IMR-90 (cell line): ENCODE measurements around the gene OTUB2. TPM values are rescaled to one million over a fixed set of nuclear protein-coding genes. Genes with fewer than 3 reads are reported as not detected.

Source experiments
- ATAC-seq: fragments of 200-7000 bp; cut with Tn5 transposase; 2 replicates; pipeline ENCODE4 v1.9.1; 2020; ENCODE audit warnings: low read depth, mild to moderate bottlenecking, moderate library complexity
- BruUV-seq: library from RNA; stranded (reverse); fragments of 400-500 nt; replicated peaks from 2 replicates; lab custom pipeline; 2021; lab: Mats Ljungman, UMichigan
- CTCF ChIA-PET: fragments of 300-600 bp; formaldehyde crosslinking; extraction: SDS; loops from one replicate; lab custom pipeline; 2021; ENCODE audit warnings: antibody characterized with exemption; lab: Yijun Ruan, JAX
- POLR2A ChIA-PET: fragments of 300-600 bp; sonication (Branson Sonifier 250); formaldehyde crosslinking; loops from one replicate; lab custom pipeline; 2022; ENCODE audit warnings: antibody characterized with exemption; ENCODE audit not compliant: unreplicated experiment; lab: Charles Lee
- DNase-seq: peaks from one replicate; pipeline ENCODE4 v3.0.0; 2013
- H2AFZ ChIP-seq: replicated peaks from 2 replicates; pipeline ENCODE3; 2013; ENCODE audit warnings: low read length, mild to moderate bottlenecking; ENCODE audit not compliant: poor library complexity
- H2AK5ac ChIP-seq: 2 replicates; pipeline ENCODE4 v1.6.1; 2013; ENCODE audit warnings: low read depth, low read length, inconsistent platforms
- H2AK9ac ChIP-seq: replicated peaks from 2 replicates; pipeline ENCODE3; 2013; ENCODE audit warnings: mild to moderate bottlenecking, low read depth, low read length, moderate library complexity; ENCODE audit not compliant: poor library complexity
- H2BK120ac ChIP-seq: 2 replicates; pipeline ENCODE4 v1.6.1; 2013; ENCODE audit warnings: low read depth, low read length, inconsistent platforms
- H2BK15ac ChIP-seq: 3 replicates; pipeline ENCODE4 v1.6.1; 2013; ENCODE audit warnings: low read depth, low read length, inconsistent platforms
- H2BK20ac ChIP-seq: 2 replicates; pipeline ENCODE4 v1.6.1; 2013; ENCODE audit warnings: low read depth, mild to moderate bottlenecking, inconsistent platforms, low read length, moderate library complexity
- H2BK5ac ChIP-seq: 2 replicates; pipeline ENCODE4 v1.6.1; 2013; ENCODE audit warnings: mild to moderate bottlenecking, low read depth, low read length, inconsistent platforms; ENCODE audit not compliant: poor library complexity, severe bottlenecking
- H3K14ac ChIP-seq: replicated peaks from 2 replicates; pipeline ENCODE4 v1.6.1; 2013; ENCODE audit warnings: low read depth, low read length, inconsistent platforms
- H3K18ac ChIP-seq: 2 replicates; pipeline ENCODE4 v1.6.1; 2013; ENCODE audit warnings: low read depth, low read length, control low read depth
- H3K23ac ChIP-seq: 2 replicates; pipeline ENCODE4 v1.6.1; 2013; ENCODE audit warnings: low read depth, low read length, inconsistent platforms
- H3K27ac ChIP-seq: 2 replicates; pipeline ENCODE4 v1.5.1; 2013; ENCODE audit warnings: mild to moderate bottlenecking, control low read depth, low read length; ENCODE audit not compliant: insufficient read depth
- H3K27me3 ChIP-seq: 2 replicates; pipeline ENCODE4 v1.6.1; 2013; ENCODE audit warnings: low read length; ENCODE audit not compliant: control insufficient read depth, insufficient read depth
- H3K36me3 ChIP-seq: 2 replicates; pipeline ENCODE4 v1.6.1; 2013; ENCODE audit warnings: low read length, mixed read lengths; ENCODE audit not compliant: control insufficient read depth, insufficient read depth
- H3K4ac ChIP-seq: 2 replicates; pipeline ENCODE4 v1.6.1; 2013; ENCODE audit warnings: low read depth, low read length, inconsistent platforms
- H3K4me1 ChIP-seq: 2 replicates; pipeline ENCODE4 v1.6.1; 2013; ENCODE audit warnings: low read length, mixed read lengths; ENCODE audit not compliant: control insufficient read depth, insufficient read depth
- H3K4me2 ChIP-seq: 2 replicates; pipeline ENCODE4 v1.6.1; 2013; ENCODE audit warnings: low read depth, mild to moderate bottlenecking, control low read depth, low read length, moderate library complexity
- H3K4me3 ChIP-seq: 2 replicates; pipeline ENCODE4 v1.5.1; 2013; ENCODE audit warnings: low read depth, mild to moderate bottlenecking, control low read depth, low read length, moderate library complexity; ENCODE audit not compliant: insufficient read depth
- H3K56ac ChIP-seq: 2 replicates; pipeline ENCODE4 v1.6.1; 2013; ENCODE audit warnings: low read length, inconsistent platforms; ENCODE audit not compliant: insufficient read depth; ENCODE audit errors: extremely low read depth
- H3K79me1 ChIP-seq, 2 experiments: 2 replicates each; pipeline ENCODE4 v1.6.1; 2013; ENCODE audit warnings: low read length in 2 of 2, inconsistent platforms in 1 of 2, low read depth in 1 of 2
- H3K9ac ChIP-seq: 2 replicates; pipeline ENCODE4 v1.6.1; 2013; ENCODE audit warnings: low read depth, low read length, control low read depth
- H3K9me1 ChIP-seq: 2 replicates; pipeline ENCODE4 v1.6.1; 2013; ENCODE audit warnings: low read length, inconsistent platforms; ENCODE audit not compliant: insufficient read depth
- H3K9me3 ChIP-seq: 2 replicates; pipeline ENCODE4 v1.6.1; 2013; ENCODE audit warnings: low read length; ENCODE audit not compliant: control insufficient read depth, insufficient read depth
- H4K20me1 ChIP-seq: 2 replicates; pipeline ENCODE4 v1.6.1; 2013; ENCODE audit warnings: low read length, inconsistent platforms; ENCODE audit not compliant: insufficient read depth
- H4K5ac ChIP-seq: 2 replicates; pipeline ENCODE4 v1.6.1; 2013; ENCODE audit warnings: mild to moderate bottlenecking, low read depth, low read length, control low read depth
- H4K8ac ChIP-seq, 2 experiments: 2 replicates each; pipeline ENCODE4 v1.6.1; 2013; ENCODE audit warnings: low read depth in 2 of 2, low read length in 2 of 2, control low read depth in 1 of 2, inconsistent platforms in 1 of 2
- H4K91ac ChIP-seq: 2 replicates; pipeline ENCODE4 v1.6.1; 2013; ENCODE audit warnings: low read depth, low read length, inconsistent platforms; ENCODE audit not compliant: insufficient read depth
- BHLHE40 ChIP-seq: fragments of 150-350 bp; IDR thresholded peaks from 2 replicates; pipeline ENCODE4 v1.6.1; 2016; ENCODE audit warnings: mild to moderate bottlenecking, low read depth, low read length
- CEBPB ChIP-seq: IDR thresholded peaks from 2 replicates; pipeline ENCODE4 v1.6.1; 2012; ENCODE audit warnings: low read depth, low read length, improper control_type of control experiment
- CHD1 ChIP-seq: IDR thresholded peaks from 2 replicates; pipeline ENCODE4 v1.6.1; 2012; ENCODE audit warnings: low read depth, low read length, improper control_type of control experiment
- MAFK ChIP-seq: IDR thresholded peaks from 2 replicates; pipeline ENCODE4 v1.6.1; 2012; ENCODE audit warnings: low read depth, low read length, improper control_type of control experiment
- MXI1 ChIP-seq: IDR thresholded peaks from 2 replicates; pipeline ENCODE4 v1.6.1; 2012; ENCODE audit warnings: low read depth, mild to moderate bottlenecking, low read length, moderate library complexity, borderline replicate concordance
- NFE2L2 ChIP-seq: fragments of 150-350 bp; IDR thresholded peaks from 2 replicates; pipeline ENCODE4 v1.6.1; 2016; ENCODE audit warnings: low read depth, mild to moderate bottlenecking, low read length
- POLR2A ChIP-seq: IDR thresholded peaks from 2 replicates; pipeline ENCODE4 v1.6.1; 2012; ENCODE audit warnings: mild to moderate bottlenecking, low read depth, low read length
- RCOR1 ChIP-seq: IDR thresholded peaks from 2 replicates; pipeline ENCODE4 v1.6.1; 2012; ENCODE audit warnings: mild to moderate bottlenecking, low read length, improper control_type of control experiment; ENCODE audit not compliant: insufficient replicate concordance
- WGBS, 2 experiments: methylation state at CpG; one replicate each; pipeline versions ENCODE4 v1.1.5 to v1.1.7; 2013; ENCODE audit warnings: missing lambda C conversion rate in 2 of 2; ENCODE audit not compliant: insufficient read length in 1 of 2; ENCODE audit errors: extremely low coverage in 2 of 2; 5-methylcytosine and 5-hydroxymethylcytosine counted together
- dilution Hi-C: fragments of 300-500 bp; cut with HindIII; formaldehyde crosslinking; loops from one replicate; pipeline ENCODE4 v1.14.3; 2018; ENCODE audit warnings: low sequenced_read_pairs; ENCODE audit not compliant: unreplicated experiment
- in situ Hi-C: fragments of 300-500 bp; cut with MboI; formaldehyde crosslinking; loops from 3 replicates; pipeline ENCODE4 v1.14.3; 2019; ENCODE audit warnings: low sequenced_read_pairs, inconsistent platforms, mixed read lengths
- intact Hi-C: fragments of 100-400 bp; cut with micrococcal nuclease; formaldehyde crosslinking; loops from 2 replicates; pipeline ENCODE4 v1.10.0; 2022
- polyA plus RNA-seq, 3 experiments: library from polyadenylated mRNA; depleted of rRNA; stranded (reverse); fragments of >200 nt; gene quantifications; 2 replicates each; pipeline ENCODE4 v1.2.3, GENCODE V29; 2012; ENCODE audit warnings: low replicate concordance in 1 of 3
- total RNA-seq: library from RNA; depleted of rRNA; stranded (reverse); fragments of >200 nt; gene quantifications from 2 replicates; pipeline ENCODE4 v1.2.3, GENCODE V29; 2012

The OTUB2 gene
- total and polyA plus RNA-seq, 2 of the 4 experiments (the other 2 are of a cell fraction) = 1.1 to 2.5 TPM

DNA sequence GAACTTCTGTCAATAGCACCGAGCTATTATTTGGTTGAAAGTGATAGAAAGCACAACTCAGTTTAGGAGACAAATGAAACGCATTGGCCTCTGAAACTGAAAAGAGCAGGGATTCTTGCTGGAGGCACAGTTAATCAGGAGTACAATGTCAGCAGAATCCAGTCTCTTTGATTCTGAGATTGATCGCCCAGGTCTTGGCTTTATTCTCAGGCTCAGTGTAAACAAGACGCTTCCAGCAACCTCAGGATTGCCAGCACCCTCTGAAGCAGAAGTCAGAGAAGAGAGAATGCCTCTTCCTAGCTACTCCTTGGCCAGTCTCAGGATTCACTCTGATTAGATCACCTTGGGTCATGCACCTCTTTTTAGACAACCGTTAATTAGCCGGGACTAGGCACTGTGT, 11.8 kb upstream of the OTUB2 start:
- CTCF ChIA-PET = interaction anchor here (1.1 to 1.4 kb wide), 2 partner anchors 22 to 74 kb away, joined by 3 read pairs; no protein-coding TSS in a partner anchor
- no peaks in the 10 kb centered on the region for H3K36me3 ChIP-seq
- DNase-seq (no peak), ATAC-seq (no peak)
- H2AFZ ChIP-seq = no peak overlapping the region
- WGBS, 2 experiments = no CpG with 5 or more reads among the region's 6 CpGs
- no peak overlapping the region for H2BK5ac ChIP-seq
- H2BK120ac ChIP-seq = no peak overlapping the region
- H4K20me1 ChIP-seq = no peaks in the 10 kb centered on the region
- H3K4me2 ChIP-seq = no peak overlapping the region
- no peaks in the 10 kb centered on the region for H3K9me3 ChIP-seq
- no peak overlapping the region for H4K8ac ChIP-seq
- H2BK20ac ChIP-seq = no peak overlapping the region
- H3K4me1 ChIP-seq = no peaks in the 10 kb centered on the region
- POLR2A ChIA-PET = no interaction called here
- H3K79me1 ChIP-seq = no peaks in the 10 kb centered on the region
- no TSS peak for BruUV-seq
- H3K56ac ChIP-seq = no peak overlapping the region
- intact Hi-C loops = no loop called here
- H3K9ac ChIP-seq = no peak overlapping the region
- no peak overlapping the region for H4K5ac ChIP-seq
- in situ Hi-C loops = no loop called here
- peaks cover 41% of the 10 kb centered on the region for H3K27me3 ChIP-seq
- H2AK9ac ChIP-seq = no peak overlapping the region
- H3K4me3 ChIP-seq = no peak overlapping the region
- dilution Hi-C loops = no loop called here
- H3K4ac ChIP-seq = no peak overlapping the region
- no peak overlapping the region for H3K23ac ChIP-seq
- H3K18ac ChIP-seq = no peak overlapping the region
- H2BK15ac ChIP-seq = no peak overlapping the region
- no peak overlapping the region for H3K14ac ChIP-seq
- no peak overlapping the region for H4K91ac ChIP-seq
- H2AK5ac ChIP-seq = no peak overlapping the region
- H3K9me1 ChIP-seq = no peaks in the 10 kb centered on the region
- no peak overlapping the region for H3K27ac ChIP-seq
- TF ChIP-seq BHLHE40 (no peak), MAFK (no peak), POLR2A (no peak), CHD1 (no peak), MXI1 (no peak), RCOR1 (no peak), NFE2L2 (no peak), CEBPB (no peak)
